HepG2 (cell line): ENCODE measurements around the gene CFAP54. TPM values are rescaled to one million over a fixed set of nuclear protein-coding genes. Genes with fewer than 3 reads are reported as not detected.
A peak's percentile ranks its signal among the peaks of the same experiment; 100 is the strongest.

Experiments
- ATF7 ChIP-seq, 2 experiments: fragments of 450-650 bp in 1 of 2; sonication (generic) in 1 of 2; formaldehyde crosslinking in 1 of 2; IDR thresholded peaks; 2 replicates each; pipeline versions ENCODE4 v1.4.0 to v1.6.1; 2016 to 2020; ENCODE audit warnings: antibody characterized with exemption in 1 of 2, mild to moderate bottlenecking in 1 of 2, missing genetic modification reagents in 1 of 2
- JUND ChIP-seq: sonication (generic); formaldehyde crosslinking; IDR thresholded peaks from 2 replicates; pipeline ENCODE4 v1.8.0; 2022; ENCODE audit warnings: mild to moderate bottlenecking, missing genetic modification reagents
- KDM4B ChIP-seq: sonication (generic); formaldehyde crosslinking; IDR thresholded peaks from 2 replicates; pipeline ENCODE4 v1.4.0; 2020; ENCODE audit warnings: missing genetic modification reagents
- KLF9 ChIP-seq: IDR thresholded peaks from 2 replicates; pipeline ENCODE4 v1.6.1; 2016; ENCODE audit warnings: low read depth
- MLLT10 ChIP-seq: sonication (generic); formaldehyde crosslinking; IDR thresholded peaks from 2 replicates; pipeline ENCODE4 v1.4.0; 2020; ENCODE audit warnings: missing genetic modification reagents
- ZBTB46 ChIP-seq: sonication (generic); formaldehyde crosslinking; IDR thresholded peaks from 2 replicates; pipeline ENCODE4 v1.4.0; 2020; ENCODE audit warnings: mild to moderate bottlenecking, missing genetic modification reagents, borderline replicate concordance
- ZNF318 ChIP-seq: sonication (generic); formaldehyde crosslinking; IDR thresholded peaks from 2 replicates; pipeline ENCODE4 v1.4.0; 2020; ENCODE audit warnings: mild to moderate bottlenecking, missing genetic modification reagents
- ZNF468 ChIP-seq: sonication (generic); formaldehyde crosslinking; IDR thresholded peaks from 2 replicates; pipeline ENCODE4 v1.8.0; 2022; ENCODE audit warnings: mild to moderate bottlenecking, moderate library complexity, missing genetic modification reagents
- ZZZ3 ChIP-seq: sonication (generic); formaldehyde crosslinking; IDR thresholded peaks from 2 replicates; pipeline ENCODE4 v1.4.0; 2020; ENCODE audit warnings: missing genetic modification reagents, mild to moderate bottlenecking, borderline replicate concordance
- polyA plus RNA-seq, 8 experiments: library from polyadenylated mRNA; depleted of rRNA in 3 of 8; stranded (reverse) in 7 of 8; unstranded in 1 of 8; fragments of >200 nt; fragmentation: Illumina TruSeq in 4 of 8; extraction: Trizol in 4 of 8; gene quantifications; 2 replicates each; pipeline versions ENCODE4 v1.2.1 to v1.2.3, GENCODE V29; 2011 to 2016; ENCODE audit warnings: low read depth in 4 of 8, missing spikeins in 1 of 8, mixed read lengths in 1 of 8; ENCODE audit not compliant: insufficient read depth in 1 of 8
- total RNA-seq, 5 experiments: library from RNA; depleted of rRNA; stranded (reverse); fragments of >200 nt; fragmentation: Illumina TruSeq; extraction: Trizol; gene quantifications; 2 replicates each; pipeline ENCODE4 v1.2.3, GENCODE V29; 2016; ENCODE audit warnings: low read depth in 1 of 5
- TF ChIP-seq, protein P1 (sequence below): conservative IDR thresholded peaks from 2 replicates; pipeline ENCODE4 v1.6.1; 2018; ENCODE audit warnings: missing genetic modification reagents
- TF ChIP-seq, protein P2 (sequence below): sonication (generic); formaldehyde crosslinking; IDR thresholded peaks from 2 replicates; pipeline ENCODE4 v1.4.0; 2020; ENCODE audit warnings: missing genetic modification reagents

The CFAP54 gene
- total and polyA plus RNA-seq, 2 of the 13 experiments (the other 11 are each of a cell fraction or from before 2014, with no cell fraction given): not detected

DNA sequence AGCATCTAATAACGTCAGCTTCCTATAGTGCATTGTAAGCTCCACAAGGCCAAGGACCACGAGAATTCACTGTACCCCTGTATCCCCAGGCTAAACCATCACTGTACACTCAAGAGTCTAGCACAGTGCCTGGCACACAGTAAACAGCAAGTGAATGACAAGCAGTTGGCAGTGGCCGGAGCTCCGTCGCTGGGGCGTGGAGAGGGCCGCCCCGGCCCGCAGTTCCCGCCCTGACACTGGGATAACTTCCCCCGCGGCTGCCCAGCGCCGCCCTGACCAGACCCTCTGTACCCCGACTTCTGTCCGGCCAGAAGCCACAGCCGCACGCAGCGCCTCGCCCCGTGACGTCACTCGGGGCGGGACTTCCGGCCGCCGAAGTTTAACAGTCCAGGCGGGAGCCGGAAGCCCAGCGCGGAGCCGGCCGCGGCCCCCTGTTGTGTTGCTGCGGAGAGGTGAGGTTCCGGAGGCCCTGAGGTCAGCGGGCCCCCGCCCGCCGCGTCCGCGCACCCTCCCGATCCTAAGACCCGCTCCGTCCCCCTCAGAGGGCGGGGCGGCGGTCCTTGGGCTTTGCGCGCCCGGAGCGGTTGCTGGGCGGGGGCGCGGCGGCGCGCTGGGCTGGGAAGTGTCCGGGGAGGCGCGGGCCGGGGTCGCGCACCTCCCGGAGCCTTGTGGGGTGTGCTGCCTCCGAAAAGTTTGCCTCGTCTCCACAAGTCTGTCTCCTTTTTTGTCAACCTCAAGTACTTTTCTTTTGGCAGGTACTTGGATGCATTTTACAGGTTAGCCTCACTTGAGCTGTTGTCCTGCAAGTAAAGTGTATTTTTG is 417.7 kb downstream of the CFAP54 start, which contains the start of gene NEDD1 (continued):
- TF ChIP-seq ZNF318 (CRISPR knock-in tag) (no peak), ATF7 (IDR thresholded peaks at IDR 0.05) (peak; percentile 82), ATF7 (CRISPR knock-in tag; IDR thresholded peaks at IDR 0.05) (peak; percentile 95), JUND (CRISPR knock-in tag) (no peak), ZNF468 (CRISPR knock-in tag) (0 out of 2 replicates have a peak, but pooled peaks have one; percentile 41), KDM4B (CRISPR knock-in tag) (peak; percentile 48; the same call in 1 of the 2 replicates), MLLT10 (CRISPR knock-in tag) (no peak), KLF9 (CRISPR knock-in tag) (no peak), ZZZ3 (CRISPR knock-in tag) (no peak), ZBTB46 (CRISPR knock-in tag) (no peak)
- TF ChIP-seq, protein P1, sequence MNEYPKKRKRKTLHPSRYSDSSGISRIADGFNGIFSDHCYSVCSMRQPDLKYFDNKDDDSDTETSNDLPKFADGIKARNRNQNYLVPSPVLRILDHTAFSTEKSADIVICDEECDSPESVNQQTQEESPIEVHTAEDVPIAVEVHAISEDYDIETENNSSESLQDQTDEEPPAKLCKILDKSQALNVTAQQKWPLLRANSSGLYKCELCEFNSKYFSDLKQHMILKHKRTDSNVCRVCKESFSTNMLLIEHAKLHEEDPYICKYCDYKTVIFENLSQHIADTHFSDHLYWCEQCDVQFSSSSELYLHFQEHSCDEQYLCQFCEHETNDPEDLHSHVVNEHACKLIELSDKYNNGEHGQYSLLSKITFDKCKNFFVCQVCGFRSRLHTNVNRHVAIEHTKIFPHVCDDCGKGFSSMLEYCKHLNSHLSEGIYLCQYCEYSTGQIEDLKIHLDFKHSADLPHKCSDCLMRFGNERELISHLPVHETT: peak; percentile 88
- TF ChIP-seq, protein P2, sequence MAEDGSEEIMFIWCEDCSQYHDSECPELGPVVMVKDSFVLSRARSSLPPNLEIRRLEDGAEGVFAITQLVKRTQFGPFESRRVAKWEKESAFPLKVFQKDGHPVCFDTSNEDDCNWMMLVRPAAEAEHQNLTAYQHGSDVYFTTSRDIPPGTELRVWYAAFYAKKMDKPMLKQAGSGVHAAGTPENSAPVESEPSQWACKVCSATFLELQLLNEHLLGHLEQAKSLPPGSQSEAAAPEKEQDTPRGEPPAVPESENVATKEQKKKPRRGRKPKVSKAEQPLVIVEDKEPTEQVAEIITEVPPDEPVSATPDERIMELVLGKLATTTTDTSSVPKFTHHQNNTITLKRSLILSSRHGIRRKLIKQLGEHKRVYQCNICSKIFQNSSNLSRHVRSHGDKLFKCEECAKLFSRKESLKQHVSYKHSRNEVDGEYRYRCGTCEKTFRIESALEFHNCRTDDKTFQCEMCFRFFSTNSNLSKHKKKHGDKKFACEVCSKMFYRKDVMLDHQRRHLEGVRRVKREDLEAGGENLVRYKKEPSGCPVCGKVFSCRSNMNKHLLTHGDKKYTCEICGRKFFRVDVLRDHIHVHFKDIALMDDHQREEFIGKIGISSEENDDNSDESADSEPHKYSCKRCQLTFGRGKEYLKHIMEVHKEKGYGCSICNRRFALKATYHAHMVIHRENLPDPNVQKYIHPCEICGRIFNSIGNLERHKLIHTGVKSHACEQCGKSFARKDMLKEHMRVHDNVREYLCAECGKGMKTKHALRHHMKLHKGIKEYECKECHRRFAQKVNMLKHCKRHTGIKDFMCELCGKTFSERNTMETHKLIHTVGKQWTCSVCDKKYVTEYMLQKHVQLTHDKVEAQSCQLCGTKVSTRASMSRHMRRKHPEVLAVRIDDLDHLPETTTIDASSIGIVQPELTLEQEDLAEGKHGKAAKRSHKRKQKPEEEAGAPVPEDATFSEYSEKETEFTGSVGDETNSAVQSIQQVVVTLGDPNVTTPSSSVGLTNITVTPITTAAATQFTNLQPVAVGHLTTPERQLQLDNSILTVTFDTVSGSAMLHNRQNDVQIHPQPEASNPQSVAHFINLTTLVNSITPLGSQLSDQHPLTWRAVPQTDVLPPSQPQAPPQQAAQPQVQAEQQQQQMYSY (CRISPR knock-in tag): peak; percentile 59; the same call in 1 of the 2 replicates
